Measurements from ENCODE around the gene ENDOD1.
"Not testable (repeated sequence)": the region's sequence is repeated elsewhere in the genome, so short reads cannot be mapped to it uniquely, and the experiment has no call there.

Gene ENDOD1

DNA sequence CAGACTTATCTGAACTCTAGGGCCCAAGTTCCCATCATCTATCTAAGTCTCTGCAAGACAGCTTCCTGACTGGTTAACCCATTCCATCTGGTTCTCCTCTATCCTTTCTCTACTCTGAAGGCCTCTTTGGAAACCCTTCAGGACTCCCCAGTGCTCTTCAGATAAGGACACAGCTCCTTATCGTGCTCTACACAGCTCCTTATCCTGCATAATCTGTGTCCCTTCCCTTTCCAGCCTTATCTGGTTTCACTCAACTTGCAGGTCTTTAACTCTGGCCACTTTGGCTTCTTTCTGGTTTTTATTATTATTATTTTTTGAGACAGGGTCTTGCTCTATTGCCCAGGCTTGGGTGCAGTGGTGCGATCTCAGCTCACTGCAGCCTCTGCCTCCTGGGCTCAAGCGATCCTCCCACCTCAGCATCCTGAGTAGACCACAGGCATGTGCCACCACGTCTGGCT is 10.6 kb downstream of the ENDOD1 start:
- DNase-seq (ENCODE audit: extremely low spot score, insufficient read length, low read depth) = no peak
- no peak for FAIRE-seq

DNA sequence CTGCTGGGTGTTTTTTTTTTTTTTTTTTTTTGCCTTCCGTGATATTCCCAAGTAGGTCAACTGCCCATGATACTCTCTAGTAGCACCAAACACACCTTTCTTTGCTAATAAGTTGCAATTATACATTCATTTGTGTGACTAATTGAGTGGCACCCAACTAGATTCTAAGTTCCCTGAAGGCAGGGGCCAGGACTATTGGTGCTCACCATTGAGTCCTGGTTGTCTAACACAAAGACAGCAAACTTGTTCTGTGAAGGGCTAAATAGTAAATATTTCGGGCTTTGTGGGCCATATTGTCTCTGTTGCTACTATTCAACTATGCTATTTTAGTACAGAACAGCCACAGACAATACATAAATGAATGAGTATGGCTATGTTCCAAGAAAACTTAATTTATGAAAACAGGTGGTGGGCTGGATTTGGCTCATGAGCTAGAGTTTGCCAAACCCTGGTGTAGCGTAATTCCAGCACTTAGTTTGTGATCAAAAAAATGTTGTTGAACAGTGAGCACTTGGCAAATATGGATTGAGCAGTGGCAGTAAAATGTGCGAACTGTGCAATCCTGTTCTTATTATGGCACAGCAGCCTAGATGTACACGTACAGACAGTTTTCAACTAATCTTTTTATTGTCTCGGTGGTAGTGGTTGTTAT is 11.3 kb downstream of the ENDOD1 start:
- FAIRE-seq (no peak), DNase-seq (ENCODE audit: extremely low spot score, insufficient read length, low read depth) (no peak)

DNA sequence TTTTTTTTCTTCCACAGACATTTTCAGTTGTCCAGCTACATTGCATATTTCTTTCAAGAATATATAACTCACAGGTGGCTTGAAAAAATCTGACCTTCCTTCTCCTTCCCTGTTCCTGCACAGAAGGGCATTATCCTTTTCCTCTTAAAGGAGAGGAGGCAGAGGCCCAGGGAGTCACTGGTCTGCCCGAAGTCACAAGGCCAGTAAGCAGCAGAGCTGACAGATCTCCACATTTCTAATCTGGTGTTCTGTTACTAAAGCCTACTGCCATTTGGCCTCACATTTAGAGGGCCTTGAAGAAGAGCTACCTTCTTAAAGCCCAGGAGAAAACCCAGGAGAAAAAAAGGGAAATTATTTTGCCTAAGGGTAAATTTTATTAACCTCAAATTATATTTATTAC is 12.3 kb downstream of the ENDOD1 start:
- FAIRE-seq = no peak

DNA sequence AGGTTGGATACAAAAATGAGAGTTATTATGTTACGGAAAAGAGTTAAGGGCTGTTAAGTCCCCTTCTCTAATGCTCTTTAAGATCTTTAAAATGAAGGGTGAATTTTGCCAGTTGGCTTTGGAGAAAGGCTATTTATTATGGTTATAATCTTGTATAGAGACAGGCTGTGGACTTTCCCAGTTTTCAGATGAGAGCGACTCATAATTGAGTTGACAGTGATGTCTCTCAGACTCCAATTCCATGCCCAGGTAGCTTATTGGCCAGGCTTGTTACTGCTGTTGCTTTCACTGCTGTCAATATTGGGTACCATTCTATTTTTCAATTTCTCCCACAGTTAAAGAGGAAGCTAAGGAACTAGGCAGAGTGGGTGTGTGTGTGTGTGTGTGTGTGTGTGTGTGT is 13.1 kb downstream of the ENDOD1 start:
- FAIRE-seq = no peak

More for the DNA sequence above, 12.3 kb downstream of the ENDOD1 start:
- no peak for DNase-seq (ENCODE audit: extremely low spot score, insufficient read length, low read depth)

DNA sequence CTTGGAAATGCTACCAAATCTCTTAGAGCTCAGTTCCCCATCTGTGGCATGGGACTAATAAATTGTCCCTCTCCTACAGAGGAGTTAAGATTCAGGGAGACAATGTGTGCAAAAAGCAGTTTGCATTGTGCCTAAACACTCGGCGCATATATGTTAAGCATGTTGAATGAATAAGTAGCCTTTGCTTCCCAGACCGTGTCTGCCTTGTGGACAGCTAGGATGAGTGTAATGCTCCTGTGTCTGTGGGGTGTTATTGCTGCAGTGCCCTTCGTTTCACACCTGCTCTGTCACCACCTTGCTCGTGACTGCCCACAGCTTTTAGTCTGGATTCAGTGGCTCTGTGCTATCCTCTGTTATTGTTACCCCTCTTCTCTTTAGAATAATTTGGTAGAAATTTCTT is 14.1 kb downstream of the ENDOD1 start:
- DNase-seq (ENCODE audit: extremely low spot score, insufficient read length, low read depth) = no peak
- no peak for FAIRE-seq

More for the DNA sequence above, 13.1 kb downstream of the ENDOD1 start:
- DNase-seq (ENCODE audit: extremely low spot score, insufficient read length, low read depth) = no peak

DNA sequence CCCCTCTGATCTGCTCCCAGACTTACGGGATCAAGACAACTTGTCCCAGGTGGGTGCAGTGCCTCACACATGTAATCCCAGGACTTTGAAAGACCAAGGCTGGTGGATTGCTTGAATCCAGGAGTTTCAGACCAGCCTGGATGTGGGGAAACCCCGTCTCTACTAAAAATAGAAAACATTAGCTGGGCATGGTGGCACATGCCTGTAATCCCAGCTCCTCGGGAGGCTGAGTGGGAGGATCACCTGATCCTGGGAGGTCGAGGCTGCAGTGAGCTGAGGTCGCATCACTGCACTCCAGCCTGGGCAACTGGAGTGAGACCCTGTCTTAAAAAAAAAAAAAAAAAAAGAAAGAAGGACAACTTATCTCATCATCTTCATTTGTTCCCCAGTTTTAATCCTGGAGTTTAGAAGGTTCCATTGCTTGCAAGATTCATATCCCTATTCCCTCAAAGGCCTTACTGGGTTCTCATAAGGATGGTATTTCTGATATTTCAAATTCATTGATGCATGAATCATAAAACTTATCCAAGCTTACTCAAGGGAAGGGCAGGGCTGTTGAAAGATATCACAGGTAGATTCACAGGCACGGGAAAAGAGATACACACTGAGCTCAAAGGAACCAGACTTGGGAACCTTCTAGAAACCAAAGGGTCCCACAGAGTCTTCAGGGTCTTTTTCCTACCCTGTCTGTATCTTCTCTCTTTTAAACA is 14.6 kb downstream of the ENDOD1 start:
- no peak for DNase-seq (ENCODE audit: extremely low spot score, insufficient read length, low read depth)
- FAIRE-seq = no peak

DNA sequence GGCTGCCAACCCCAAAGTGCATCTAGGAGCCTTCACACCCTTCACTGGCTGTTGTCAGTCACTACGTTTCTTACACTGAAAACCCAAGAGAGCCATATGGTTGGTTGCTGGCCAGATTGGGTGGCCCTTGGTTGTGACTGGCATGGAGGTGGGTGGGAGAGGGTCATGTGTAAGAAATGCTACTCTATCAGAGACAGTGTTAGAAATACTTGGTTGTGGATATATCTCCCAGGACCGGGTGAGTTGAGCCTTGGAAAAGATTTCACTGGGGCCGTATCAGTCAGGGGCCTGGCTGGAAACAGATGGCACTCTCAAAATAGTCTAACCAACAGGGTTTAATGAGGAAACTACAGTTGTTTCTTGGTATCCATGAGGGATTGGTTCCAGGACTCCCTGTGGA is 15.2 kb downstream of the ENDOD1 start:
- DNase-seq (ENCODE audit: extremely low spot score, insufficient read length, low read depth) = no peak
- no peak for FAIRE-seq

DNA sequence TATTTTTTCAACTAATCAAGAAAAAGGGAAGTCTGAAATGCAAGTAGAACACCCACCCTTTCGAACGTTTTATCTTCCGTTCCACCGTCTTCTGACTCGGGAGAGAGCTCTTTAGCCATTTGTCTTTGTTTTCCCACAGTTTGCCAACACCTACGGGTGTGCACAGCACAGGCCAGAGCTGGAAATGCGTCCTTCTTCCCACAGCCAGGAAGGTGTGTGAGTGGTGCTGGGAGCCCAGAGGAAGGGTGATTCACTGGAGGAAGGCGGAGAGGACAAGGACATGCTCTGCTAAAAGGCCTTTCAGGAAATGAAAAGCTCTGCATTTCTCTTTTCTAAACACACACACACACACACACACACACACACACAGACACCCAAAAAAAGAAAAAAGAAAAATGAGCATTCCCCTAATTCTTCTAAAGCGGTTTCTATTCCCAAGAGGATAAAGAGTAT is 18.5 kb downstream of the ENDOD1 start:
- DNase-seq (ENCODE audit: extremely low spot score, insufficient read length, low read depth) (no peak), FAIRE-seq (no peak)

DNA sequence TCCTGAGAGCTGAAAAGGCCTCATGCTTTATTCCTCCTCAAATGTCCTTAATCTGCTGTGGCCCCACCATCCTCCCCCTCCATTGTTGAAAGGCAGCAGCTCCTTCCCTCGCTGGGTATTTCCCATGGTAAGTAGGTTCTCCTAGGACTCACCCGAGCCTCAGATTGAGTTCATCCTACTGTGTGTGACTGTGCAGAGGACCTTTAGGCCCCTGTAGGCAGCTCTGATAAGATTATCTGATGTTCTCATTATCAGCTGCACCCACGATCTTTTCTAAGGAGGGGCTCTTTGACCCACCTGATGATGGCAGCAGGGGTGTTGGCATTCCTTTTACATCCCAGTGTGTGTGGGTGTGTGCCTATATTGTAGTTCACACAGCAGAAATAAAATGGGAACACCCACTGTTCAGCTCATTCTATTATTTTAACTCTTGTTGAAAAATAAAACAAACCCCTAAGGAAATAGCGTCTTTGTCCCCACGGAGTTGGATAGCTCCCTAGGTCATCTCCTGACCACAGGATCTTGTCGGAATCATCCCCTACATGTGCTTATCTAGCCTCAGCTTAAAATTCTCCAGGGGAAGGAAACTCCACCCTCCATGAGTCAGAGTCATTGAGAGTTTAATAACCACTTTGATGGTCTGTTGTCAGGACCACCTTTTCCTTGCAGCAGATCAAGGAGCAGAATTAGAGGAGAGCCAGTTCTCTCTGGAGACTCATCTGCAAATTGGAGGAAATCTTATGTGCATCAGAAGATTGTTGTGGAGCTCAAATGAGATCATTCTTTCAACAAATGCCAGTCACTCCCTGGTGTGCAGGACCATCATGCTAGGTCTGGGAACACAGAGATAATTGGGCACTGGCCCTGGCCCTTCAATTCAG is 19.3 kb downstream of the ENDOD1 start:
- FAIRE-seq (no peak), DNase-seq (ENCODE audit: extremely low spot score, insufficient read length, low read depth) (no peak)

DNA sequence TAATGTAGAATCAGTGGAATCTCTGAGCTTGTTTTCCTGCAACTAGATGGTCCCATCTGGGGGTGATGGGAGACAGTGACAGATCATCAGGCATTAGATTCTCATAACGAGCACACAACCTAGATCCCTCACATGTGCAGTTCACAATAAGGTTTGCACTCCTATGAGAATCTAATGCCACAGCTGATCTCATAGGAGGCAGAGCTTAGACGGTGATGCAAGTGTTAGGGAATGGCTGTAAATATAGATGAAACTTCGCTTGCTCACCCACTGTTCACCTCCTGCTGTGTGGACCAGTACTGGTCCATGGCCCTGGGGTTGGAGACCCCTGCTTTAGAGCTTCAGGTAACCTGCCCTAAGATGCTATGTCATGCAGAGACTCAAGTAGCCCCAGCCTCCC is 21.8 kb downstream of the ENDOD1 start:
- DNase-seq (ENCODE audit: extremely low spot score, insufficient read length, low read depth); FAIRE-seq: not testable (repeated sequence)

DNA sequence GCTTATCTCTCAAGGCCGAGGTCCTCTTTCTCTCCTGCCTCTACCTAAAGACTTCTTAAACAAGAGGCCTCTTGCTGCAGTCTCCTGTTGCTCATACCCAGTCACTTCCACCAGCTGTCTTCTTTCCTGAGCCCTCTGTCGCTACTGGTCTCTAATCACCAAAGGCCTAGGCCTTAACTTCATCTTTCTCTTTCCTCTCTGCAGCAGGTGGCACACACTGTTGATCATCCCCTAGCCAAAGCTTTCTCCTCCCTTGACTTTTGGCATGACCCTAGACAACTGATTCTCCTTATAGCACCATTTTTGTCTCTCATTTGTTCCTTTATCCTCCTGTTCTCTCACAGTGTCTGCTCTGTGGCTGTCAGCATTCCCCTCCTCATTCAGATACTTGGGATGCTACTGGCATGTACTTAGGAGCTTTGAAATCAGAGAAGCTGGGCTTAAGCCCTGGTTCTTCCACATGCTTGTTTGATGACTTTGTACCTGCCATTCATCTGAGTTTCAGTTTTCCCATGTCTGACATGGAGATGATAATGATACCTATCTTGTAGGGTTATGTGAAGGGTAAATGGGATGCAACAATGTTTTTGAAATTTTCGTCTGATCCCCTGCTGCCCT is 22.4 kb downstream of the ENDOD1 start:
- DNase-seq (ENCODE audit: extremely low spot score, insufficient read length, low read depth) (no peak), FAIRE-seq (no peak)

DNA sequence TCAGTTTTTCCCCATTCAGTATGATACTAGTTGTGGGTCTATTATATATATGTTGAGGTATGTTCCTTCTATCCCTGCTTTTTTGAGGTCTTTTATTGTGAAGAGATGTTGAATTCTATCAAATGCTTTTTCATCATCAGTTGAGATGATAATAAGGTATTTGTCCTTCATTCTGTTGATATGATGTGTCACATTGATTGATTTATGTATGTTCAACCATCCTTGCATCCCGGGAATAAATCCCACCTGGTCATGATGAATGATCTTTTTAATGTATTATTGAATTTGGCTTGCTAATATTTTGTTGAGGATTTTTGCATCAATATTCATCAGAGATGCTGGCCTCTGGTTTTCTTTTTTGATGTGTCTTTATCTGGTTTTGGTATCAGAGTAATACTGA is 26.0 kb downstream of the ENDOD1 start:
- FAIRE-seq = no peak
- no peak for DNase-seq (ENCODE audit: extremely low spot score, insufficient read length, low read depth)

DNA sequence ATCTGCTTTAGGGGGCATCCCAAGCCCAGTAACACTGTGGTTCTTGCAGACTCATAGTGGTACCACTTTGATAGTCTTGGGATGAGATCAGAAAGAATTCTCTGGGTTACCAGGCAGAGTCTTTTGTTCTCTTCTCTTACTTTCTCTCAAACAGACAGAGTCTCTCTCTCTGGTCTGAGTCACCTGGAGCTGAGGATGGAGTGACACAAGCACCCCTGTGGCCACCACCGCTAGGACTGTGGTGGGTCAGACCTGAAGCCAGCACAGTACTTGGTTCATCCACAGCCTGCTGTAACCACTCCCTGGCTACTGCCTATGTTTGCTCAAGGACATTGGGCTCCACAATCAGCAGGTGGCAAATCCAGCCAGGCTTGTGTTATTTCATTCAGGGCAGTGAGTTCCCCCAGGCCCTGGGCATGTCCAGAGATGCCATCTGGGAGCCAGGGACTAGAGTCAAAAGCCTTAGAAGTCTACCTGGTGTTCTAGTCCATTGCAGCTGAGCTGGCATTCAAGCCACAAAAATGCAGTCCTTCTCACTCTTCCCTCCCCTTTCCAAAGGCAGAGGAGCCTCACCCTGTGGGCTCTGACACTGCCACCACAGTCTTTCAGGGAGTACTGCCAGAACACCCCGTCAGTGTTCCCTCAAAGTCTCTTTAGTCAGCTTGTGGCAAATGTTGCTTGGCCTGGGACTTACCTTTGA is 29.9 kb downstream of the ENDOD1 start:
- DNase-seq (ENCODE audit: extremely low spot score, insufficient read length, low read depth) (no peak), FAIRE-seq (no peak)

DNA sequence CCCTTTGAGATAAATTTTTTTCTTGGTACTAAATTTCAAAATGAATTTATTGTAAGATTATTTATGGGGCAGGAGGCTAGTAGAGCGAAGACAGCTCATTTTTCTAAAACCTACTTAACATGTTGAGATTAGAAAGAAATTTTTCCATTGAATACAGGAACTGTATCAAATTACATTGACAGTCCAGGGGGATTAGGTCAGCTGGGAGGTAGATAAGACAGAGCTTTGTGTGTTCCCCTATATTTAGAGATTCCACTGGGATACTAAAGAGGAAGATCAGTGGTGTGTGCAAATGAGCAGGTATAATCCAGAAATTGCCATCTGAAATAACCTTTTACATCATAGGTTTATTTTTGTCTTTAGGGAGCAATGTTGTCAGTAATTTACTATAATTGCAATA is 32.1 kb downstream of the ENDOD1 start:
- FAIRE-seq (no peak), DNase-seq (ENCODE audit: extremely low spot score, insufficient read length, low read depth) (no peak)

DNA sequence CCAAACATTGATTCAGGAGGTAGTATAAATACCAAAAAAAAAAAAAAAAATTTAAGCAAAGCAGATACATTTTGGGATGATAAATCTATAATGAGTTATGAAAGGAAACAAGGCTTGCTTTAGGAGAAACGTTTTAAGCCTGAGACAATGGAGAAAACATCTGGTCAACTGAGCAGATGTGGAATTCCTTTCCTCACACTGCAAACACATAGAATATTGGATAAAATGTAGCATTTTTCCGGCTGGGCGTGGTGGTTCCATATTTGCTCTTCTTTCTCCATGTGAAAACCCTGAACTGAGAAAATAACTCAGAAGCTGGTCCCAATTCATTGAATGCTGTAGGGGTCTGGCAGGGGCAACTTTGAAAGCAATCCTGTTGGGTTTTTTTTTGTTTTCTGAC is 33.9 kb downstream of the ENDOD1 start:
- DNase-seq (ENCODE audit: extremely low spot score, insufficient read length, low read depth) = no peak
- FAIRE-seq = no peak

DNA sequence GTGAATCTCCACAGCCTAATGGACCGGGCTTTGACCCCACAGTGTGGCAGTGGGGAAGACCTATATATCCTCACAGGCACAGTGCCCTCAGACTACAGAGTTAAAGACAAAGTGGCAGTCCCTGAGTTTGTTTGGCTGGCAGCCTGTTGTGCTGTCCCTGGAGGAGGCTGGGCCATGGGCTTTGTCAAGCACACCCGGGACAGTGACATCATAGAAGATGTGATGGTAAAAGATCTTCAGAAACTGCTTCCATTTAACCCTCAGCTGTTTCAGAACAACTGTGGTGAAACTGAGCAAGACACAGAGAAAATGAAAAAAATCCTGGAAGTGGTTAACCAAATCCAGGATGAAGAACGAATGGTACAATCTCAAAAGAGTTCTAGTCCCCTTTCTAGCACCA is 39.0 kb downstream of the ENDOD1 start:
- FAIRE-seq (no peak), DNase-seq (ENCODE audit: extremely low spot score, insufficient read length, low read depth) (no peak)

DNA sequence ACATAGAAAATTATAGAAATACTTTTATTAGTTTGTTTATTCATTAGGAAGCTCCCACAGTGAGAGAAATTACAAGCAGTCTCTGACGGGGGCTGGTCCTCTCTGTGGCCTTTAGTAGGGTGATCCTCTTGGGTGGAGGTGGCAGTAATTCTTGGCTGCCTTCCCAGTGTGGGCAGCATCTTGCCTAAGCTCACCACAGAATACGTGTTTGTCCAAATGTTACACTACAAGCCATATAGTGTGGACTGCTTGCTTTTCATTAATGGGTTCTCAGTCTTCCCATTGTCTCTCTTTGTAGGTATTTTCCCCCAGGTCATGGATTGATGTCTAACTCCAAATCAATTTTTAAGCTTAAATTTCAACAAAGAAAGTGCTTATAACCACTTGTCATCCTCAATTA is 43.3 kb downstream of the ENDOD1 start:
- FAIRE-seq = no peak
- no peak for DNase-seq (ENCODE audit: extremely low spot score, insufficient read length, low read depth)

DNA sequence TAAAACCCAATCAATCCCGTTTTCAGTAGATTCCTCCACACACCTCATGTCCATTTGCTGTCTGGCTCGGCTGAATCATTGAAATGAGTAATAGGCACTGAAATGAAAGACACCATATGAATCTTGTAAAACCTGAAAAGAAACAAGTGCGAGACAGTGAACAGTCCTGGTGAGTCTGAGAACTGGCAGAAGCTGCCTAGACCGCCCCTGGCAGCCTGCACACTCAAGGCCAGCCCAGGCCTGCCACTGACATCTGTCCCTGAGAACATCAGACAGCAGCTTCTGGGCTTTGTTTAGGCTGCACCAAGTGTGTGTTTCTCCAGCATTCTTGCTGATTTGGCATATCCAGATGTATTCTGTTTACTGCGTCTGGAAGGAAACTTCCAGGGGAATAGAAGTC is 44.8 kb downstream of the ENDOD1 start:
- FAIRE-seq (no peak), DNase-seq (ENCODE audit: extremely low spot score, insufficient read length, low read depth) (no peak)

DNA sequence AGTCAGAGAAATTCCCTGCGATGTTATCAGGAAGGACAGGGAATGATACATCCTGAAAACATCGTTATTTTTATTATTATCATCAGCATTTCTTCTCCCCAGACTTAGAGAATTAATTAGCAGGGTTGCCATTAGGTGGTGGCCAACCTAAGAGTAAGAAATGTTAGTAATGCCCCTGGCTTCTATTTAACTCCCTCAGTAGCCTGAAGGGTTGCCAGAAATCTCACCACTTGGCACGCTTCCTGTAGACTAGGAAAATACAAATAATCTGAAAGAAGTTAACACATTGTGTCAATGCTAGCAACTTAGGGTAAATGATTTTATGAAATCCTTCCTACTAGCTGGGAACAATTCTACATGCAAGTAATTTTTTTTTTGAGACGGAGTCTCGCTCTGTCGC is 45.5 kb downstream of the ENDOD1 start:
- no peak for FAIRE-seq

DNA sequence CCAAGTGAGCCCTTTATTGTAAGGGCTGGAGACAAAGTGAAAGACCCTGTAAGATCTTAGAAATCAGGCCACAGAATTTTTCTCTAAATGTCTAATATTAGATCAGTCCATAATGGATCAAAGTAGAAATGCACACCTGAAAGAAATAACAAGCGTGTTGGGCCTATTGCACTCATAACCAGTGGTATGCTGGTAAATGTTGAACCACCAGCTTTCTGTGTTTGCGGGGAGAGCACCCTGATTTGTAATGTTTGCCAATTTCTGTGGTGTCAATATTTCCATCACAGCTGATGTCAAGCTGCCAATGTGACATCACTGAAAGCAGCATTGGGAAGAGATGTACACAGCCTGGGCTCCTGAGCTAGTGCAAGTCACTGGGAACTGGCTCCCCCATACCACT is 46.2 kb downstream of the ENDOD1 start:
- no peak for FAIRE-seq

More for the DNA sequence above, 45.5 kb downstream of the ENDOD1 start:
- DNase-seq (ENCODE audit: extremely low spot score, insufficient read length, low read depth) = no peak

More for the DNA sequence above, 46.2 kb downstream of the ENDOD1 start:
- no peak for DNase-seq (ENCODE audit: extremely low spot score, insufficient read length, low read depth)

Data from GM18507 (cell line).